ENCODE measurements around the gene FMN2. TPM values are rescaled to one million over a fixed set of nuclear protein-coding genes. Genes with fewer than 3 reads are reported as not detected.
"Not testable (repeated sequence)": the region's sequence is repeated elsewhere in the genome, so short reads cannot be mapped to it uniquely, and the experiment has no call there.

The FMN2 gene
- total RNA-seq, 1 experiment from 2014 or later, result 15.7 TPM

- no peaks in the 10 kb centered on the region for H3K27me3 ChIP-seq
- peaks cover 21% of the 10 kb centered on the region for H3K9me3 ChIP-seq
- DNase-seq, result no peak
- H3K36me3 ChIP-seq, result peaks cover 47% of the 10 kb centered on the region
- H3K4me3 ChIP-seq, result no peak overlapping the region
Measured at GRCh38 chr1:240247899-240248298, 156.2 kb downstream of the FMN2 start.

DNA sequence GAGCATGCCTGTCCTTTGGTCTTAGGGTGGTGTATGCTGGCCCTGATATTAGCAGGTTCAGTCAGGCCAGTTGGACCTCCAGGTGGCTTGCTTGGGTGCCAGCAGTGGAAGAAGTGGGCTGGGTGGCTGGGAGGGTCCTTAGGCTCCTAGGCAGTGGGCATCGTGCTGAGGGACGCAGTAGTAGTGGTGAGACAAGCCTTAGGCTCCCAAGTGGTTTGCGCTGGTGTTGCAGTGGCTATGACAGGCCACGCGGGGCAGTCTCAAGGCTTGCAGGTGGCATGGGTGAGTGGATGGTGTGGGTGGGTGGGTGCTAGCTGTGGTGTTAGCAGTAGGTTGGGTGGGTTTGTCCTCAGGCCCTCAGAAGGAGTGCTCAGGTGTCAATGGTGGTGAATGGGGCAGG, 162.3 kb downstream of the FMN2 start:
- H3K4me3 ChIP-seq, result no peak overlapping the region
- H3K27me3 ChIP-seq, result no peaks in the 10 kb centered on the region
- DNase-seq, result no peak
- H3K9me3 ChIP-seq, result peaks cover 16% of the 10 kb centered on the region
- peaks cover 61% of the 10 kb centered on the region for H3K36me3 ChIP-seq

DNA sequence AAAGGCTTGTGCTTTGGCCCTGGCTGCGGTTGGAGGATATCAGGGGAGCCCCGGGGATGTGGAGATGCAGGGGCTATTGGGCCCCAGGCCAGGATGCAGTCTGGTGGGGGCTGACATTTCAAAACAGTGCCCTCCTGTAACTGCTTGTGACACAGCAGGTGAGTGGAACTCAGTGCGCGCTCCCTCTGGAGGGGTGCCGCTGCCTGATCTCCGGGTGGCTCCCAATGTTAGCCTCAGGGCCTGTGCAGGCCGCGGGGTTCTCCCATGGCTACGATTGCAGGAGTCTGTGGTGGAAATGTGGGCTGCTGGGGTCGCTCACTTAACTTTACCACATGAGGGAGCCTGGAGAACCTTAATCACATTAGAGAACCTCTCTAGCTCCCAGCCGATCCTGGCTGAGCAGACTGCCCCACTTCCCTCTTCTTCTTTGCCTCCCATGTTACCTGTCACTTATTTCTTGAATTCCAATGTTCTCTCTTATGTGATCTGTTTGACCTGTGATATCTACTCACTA, 163.2 kb downstream of the FMN2 start:
- Histone ChIP-seq H3K9me3 (peaks cover 9% of the 10 kb centered on the region), H3K36me3 (peaks cover 56% of the 10 kb centered on the region), H3K27me3 (no peaks in the 10 kb centered on the region), H3K4me3 (no peak overlapping the region)
- no peak for DNase-seq

- Histone ChIP-seq H3K4me3 (no peak overlapping the region), H3K9me3 (no peaks in the 10 kb centered on the region; the same call in none of the 2 replicates), H3K27me3 (no peaks in the 10 kb centered on the region), H3K36me3 (peaks cover 59% of the 10 kb centered on the region)
- no peak for DNase-seq
Measured at GRCh38 chr1:240255922-240256321, 164.2 kb downstream of the FMN2 start.

GRCh38 chr1:240256836-240257503, 165.3 kb downstream of the FMN2 start:
- no peaks in the 10 kb centered on the region for H3K27me3 ChIP-seq
- no peak for DNase-seq
- H3K9me3 ChIP-seq, result no peaks in the 10 kb centered on the region; the same call in none of the 2 replicates
- H3K4me3 ChIP-seq, result no peak overlapping the region
- peaks cover 66% of the 10 kb centered on the region for H3K36me3 ChIP-seq

DNA sequence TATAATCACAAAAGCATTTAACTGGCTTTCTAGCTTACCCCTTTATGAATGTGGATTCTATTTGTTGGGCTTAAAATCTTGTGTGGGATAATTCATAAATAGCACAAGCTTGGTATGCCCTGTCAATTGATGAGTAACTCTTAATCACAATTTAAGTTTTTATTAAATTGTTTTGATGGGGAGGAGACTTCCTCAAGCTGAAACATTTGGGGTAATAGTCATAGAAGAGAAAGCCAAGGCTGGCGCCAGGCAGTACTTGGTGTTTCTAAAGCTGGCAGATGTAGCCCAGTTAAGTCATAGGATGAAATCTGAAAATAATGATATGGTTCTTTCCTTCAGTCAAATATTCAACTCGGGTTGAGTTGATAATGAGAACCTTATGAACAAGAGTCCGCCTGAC, 167.2 kb downstream of the FMN2 start:
- Histone ChIP-seq H3K4me3 (no peak overlapping the region), H3K36me3 (peaks cover 68% of the 10 kb centered on the region), H3K27me3 (no peaks in the 10 kb centered on the region), H3K9me3 (no peaks in the 10 kb centered on the region; the same call in none of the 2 replicates)
- peak; percentile 89 for DNase-seq

DNA sequence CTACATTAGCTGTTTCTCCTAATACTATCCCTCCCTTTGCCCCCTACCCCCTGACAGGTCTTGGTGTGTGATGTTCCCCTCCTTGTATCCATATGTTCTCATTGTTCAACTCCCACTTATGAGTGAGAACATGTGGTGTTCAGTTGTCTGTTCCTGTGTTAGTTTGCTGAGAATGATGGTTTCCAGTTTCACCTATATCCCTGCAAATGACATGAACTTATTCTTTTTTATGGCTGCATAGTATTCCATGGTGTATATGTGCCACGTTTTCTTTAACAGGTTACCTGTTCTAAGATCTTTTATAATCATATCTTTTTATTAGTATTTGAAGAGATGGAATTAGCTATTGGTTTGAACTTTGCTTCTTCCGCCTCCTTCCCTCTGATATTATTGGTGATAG, 172.8 kb downstream of the FMN2 start:
- not testable (repeated sequence) for DNase-seq, H3K9me3 ChIP-seq, H3K4me3 ChIP-seq, H3K27me3 ChIP-seq
- H3K36me3 ChIP-seq, result peaks cover 72% of the 10 kb centered on the region

DNA sequence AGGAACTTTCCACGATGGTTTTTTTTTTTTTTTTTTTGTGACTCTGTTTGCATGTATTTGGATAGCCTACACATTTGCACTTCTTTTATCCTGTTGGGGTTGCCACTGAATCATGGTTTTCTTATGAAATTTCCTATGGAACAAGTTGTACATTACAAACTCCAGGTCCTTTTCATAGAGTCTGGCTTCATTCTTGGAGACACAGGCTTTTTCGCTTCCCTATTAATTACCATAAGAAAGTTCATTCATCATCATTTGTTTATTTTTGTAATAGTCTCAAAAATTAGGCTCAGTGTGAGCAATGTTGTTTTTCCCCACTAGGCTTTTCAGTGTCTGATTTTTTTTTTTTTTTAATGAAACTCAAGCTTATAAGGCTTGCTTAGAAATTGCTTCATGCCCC, 179.4 kb downstream of the FMN2 start:
- H3K27me3 ChIP-seq, result no peaks in the 10 kb centered on the region
- peaks cover 61% of the 10 kb centered on the region for H3K36me3 ChIP-seq

GRCh38 chr1:240274569-240274968, 182.9 kb downstream of the FMN2 start:
- 0 out of 2 replicates have a peak, but pooled peaks cover 3% of the 10 kb centered on the region for H3K9me3 ChIP-seq

More for the DNA sequence above, 179.4 kb downstream of the FMN2 start:
- H3K9me3 ChIP-seq, result peaks cover 10% of the 10 kb centered on the region; the same call in 1 of the 2 replicates
- no peak for DNase-seq
- H3K4me3 ChIP-seq, result no peak overlapping the region

GRCh38 chr1:240275219-240275618, 183.5 kb downstream of the FMN2 start:
- H3K9me3 ChIP-seq, H3K4me3 ChIP-seq, H3K27me3 ChIP-seq, DNase-seq: not testable (repeated sequence)
- H3K36me3 ChIP-seq, result peaks cover 29% of the 10 kb centered on the region

More at GRCh38 chr1:240274569-240274968, 182.9 kb downstream of the FMN2 start:
- H3K4me3 ChIP-seq, result no peak overlapping the region
- H3K36me3 ChIP-seq, result peaks cover 35% of the 10 kb centered on the region
- no peaks in the 10 kb centered on the region for H3K27me3 ChIP-seq
- DNase-seq, result no peak

DNA sequence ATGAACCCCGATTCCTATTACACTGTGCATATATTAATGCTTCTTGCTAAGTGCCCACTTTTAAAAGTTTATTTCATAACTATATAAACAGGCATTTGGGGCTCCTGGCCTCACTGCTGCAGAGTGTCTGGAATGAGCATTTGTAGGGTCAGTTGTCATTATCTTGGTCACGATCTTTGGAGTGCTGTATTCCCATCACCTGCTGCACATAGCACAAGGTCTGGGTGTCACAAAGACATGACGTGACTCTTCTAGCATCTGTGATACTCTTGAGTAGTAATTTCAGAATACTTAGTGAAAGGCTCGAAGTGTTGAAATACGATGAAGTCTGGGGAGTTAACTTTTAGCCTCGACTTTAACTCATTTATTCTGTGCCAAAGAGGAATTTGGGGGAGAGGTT, 186.4 kb downstream of the FMN2 start:
- Histone ChIP-seq H3K4me3 (no peak overlapping the region), H3K9me3 (no peaks in the 10 kb centered on the region), H3K27me3 (no peaks in the 10 kb centered on the region), H3K36me3 (peaks cover 24% of the 10 kb centered on the region)
- DNase-seq, result no peak

DNA sequence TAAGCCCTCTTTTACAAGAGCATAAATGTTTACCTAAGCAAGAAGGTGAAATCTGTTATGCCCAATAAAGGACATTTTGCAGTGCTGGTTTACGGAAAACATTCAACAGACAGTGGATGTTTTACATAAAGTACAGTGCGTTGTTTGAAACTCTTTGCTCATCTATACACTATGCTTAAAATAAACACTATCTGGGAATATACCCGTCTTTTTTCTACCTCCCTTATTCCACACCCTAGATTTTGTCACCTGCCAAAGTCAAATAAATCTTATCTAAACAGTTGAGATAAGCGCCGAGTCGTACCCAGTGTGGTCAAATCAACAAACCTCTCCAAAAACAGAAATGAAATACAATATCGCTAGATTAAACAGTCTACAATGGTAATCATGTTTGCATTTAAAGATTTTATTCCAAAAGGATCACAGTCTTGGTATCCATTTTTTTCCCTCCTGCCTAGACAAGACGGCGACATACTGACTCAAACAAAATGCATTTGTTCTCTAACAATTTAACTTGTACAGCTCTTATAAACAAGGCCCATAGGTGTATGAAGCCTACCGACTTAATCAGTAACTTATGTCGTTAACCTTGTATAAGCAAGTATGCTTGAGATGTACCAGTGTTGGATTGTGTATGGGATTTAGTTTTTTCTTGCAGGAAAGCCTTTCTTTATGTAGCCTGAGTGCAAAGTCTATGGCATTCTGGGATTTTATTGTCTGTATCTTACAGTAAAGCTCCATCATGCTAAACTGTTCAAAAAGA, 189.1 kb downstream of the FMN2 start:
- peaks cover 22% of the 10 kb centered on the region for H3K36me3 ChIP-seq
- no peaks in the 10 kb centered on the region for H3K9me3 ChIP-seq
- DNase-seq, result no peak
- no peaks in the 10 kb centered on the region for H3K27me3 ChIP-seq
- no peak overlapping the region for H3K4me3 ChIP-seq

DNA sequence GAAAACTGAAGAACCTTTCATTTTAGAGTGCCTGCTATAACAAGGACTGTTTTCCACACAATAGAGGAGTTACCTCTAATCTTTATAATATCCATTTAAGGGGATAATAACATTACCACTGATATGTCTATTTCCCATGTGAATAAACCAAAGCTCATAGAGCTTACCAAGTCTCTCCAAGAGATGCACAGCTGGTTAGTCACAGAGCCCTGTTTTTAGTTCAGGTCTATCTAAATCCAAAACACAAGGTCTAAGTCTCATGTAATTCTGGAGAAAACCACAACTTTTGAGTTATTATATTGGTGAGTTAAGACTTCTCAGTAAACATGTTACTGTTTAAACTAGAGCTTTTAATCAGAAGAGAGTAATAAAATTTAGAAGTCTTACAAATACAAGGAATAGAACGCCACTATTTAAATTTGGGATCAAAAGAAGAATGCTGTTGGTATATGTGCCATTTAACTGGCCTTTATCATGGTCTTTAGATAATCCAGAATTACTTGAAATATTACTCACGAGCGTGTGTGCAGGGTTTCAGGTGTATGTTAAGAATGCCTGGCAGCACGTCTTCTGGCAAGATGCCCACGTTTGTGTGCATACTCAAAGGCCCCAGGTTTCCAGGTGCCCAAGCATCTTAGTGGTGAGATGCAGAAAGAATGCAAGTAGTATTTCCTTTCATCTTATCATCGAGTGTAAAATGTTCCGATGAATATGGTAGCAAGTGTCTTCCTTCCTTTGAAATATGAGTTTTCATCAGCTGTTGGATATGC, 190.6 kb downstream of the FMN2 start:
- H3K9me3 ChIP-seq, result no peaks in the 10 kb centered on the region
- H3K27me3 ChIP-seq, result no peaks in the 10 kb centered on the region
- DNase-seq, result no peak
- peaks cover 34% of the 10 kb centered on the region for H3K36me3 ChIP-seq
- H3K4me3 ChIP-seq, result no peak overlapping the region

DNA sequence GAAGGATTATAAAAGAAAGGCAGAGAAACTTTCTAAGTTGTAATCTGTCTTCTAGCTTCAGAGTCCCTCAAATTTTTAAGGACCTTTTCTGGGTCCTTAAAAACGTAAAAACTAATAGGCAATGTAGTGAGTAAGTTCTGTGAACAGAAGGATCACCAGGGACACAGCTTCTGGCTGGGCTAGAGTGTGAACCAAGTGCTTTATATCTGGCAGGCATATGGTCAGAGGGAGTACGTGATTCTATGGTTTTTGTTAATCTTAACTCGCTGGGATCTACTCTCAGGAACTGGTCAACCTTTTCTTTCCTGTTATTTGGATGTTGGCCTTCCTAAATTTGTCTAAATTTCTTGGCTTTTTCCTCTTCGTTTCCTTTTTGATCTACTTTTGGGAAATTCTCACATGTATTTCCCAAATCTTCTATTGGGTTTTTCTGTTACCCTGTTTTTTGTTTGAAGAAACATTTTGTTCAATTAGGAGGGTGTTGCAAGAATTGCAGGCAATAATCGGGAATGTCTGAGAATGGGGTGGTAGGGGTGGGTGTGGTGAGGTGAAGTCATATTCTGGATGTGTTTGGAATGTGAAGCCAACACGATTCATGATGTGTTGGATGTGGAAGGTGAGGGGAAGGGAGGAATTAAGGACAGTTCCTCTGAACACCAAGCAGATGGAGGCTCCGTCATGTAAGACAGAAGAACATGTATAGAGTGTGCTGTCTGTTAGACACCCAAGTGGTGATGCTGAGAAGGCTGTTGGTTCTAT, 193.2 kb downstream of the FMN2 start:
- peaks cover 51% of the 10 kb centered on the region for H3K36me3 ChIP-seq
- no peak overlapping the region for H3K4me3 ChIP-seq
- DNase-seq, result peak; percentile 15
- H3K27me3 ChIP-seq, result no peaks in the 10 kb centered on the region
- H3K9me3 ChIP-seq, result no peaks in the 10 kb centered on the region

DNA sequence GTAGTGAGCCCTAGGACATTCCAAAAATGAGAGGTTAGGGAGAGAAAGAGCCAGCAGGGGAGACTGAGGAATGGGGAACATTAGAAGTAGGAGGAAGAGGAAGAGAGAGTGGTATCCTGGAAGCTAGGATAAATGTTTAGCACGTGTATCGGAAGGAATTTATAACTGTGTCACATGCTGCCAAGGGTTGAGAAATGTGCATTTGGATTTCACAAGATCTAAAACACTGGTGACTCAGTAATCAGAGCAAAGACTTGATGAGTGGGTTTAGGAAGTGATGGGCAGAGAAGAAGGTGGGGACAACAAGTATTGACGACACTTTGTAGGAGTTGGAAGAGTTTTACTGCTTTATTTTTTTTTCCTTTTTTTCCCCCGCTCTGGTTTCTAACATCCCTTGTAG, 193.9 kb downstream of the FMN2 start:
- DNase-seq, result no peak
- Histone ChIP-seq H3K9me3 (no peaks in the 10 kb centered on the region), H3K4me3 (no peak overlapping the region), H3K27me3 (no peaks in the 10 kb centered on the region), H3K36me3 (peaks cover 56% of the 10 kb centered on the region)

GRCh38 chr1:240287722-240288121, 196.0 kb downstream of the FMN2 start:
- peaks cover 52% of the 10 kb centered on the region for H3K36me3 ChIP-seq
- H3K27me3 ChIP-seq, result no peaks in the 10 kb centered on the region
- no peaks in the 10 kb centered on the region for H3K9me3 ChIP-seq
- no peak for DNase-seq
- H3K4me3 ChIP-seq, result no peak overlapping the region

All from MG63 (cell line).